WERI-Rb-1 (cell line): Measurements from ENCODE around the gene NFATC2IP.

Experiments used
- DNase-seq: peaks from one replicate; pipeline ENCODE4 v3.0.0-alpha.2; 2020
- H3K27ac ChIP-seq: fragments of 250-450 bp; sonication (Bioruptor Pico); 2 replicates; pipeline ENCODE4 v1.5.1; 2020; ENCODE audit warnings: mild to moderate bottlenecking, moderate library complexity
- H3K27me3 ChIP-seq: fragments of 250-450 bp; sonication (Bioruptor Pico); 2 replicates; pipeline ENCODE4 v1.5.1; 2021; ENCODE audit warnings: mild to moderate bottlenecking, low read depth, moderate library complexity; ENCODE audit not compliant: insufficient read depth, severe bottlenecking
- H3K36me3 ChIP-seq: fragments of 250-450 bp; sonication (Bioruptor Pico); 2 replicates; pipeline ENCODE4 v1.5.1; 2020; ENCODE audit warnings: mild to moderate bottlenecking, moderate library complexity
- H3K4me3 ChIP-seq: 2 replicates; pipeline ENCODE4 v1.5.1; 2011; ENCODE audit warnings: low read depth, mild to moderate bottlenecking, control low read depth, low read length
- H3K9me3 ChIP-seq: fragments of 250-450 bp; sonication (Bioruptor Pico); 2 replicates; pipeline ENCODE4 v1.5.1; 2021; ENCODE audit warnings: mild to moderate bottlenecking, moderate library complexity; ENCODE audit not compliant: severe bottlenecking
- CTCF ChIP-seq: IDR thresholded peaks from 2 replicates; pipeline ENCODE4 v1.5.1; 2011; ENCODE audit warnings: low read depth, mild to moderate bottlenecking, control low read depth, inconsistent platforms, low read length

The NFATC2IP gene

GRCh38 chr16:29012913-29013553 lies 62.3 kb downstream of the NFATC2IP start:
- DNase-seq: no peak
- H3K27ac ChIP-seq: no peak overlapping the region
- no peaks in the 10 kb centered on the region for H3K36me3 ChIP-seq
- H3K4me3 ChIP-seq: no peak overlapping the region
- H3K9me3 ChIP-seq: no peaks in the 10 kb centered on the region
- H3K27me3 ChIP-seq: no peaks in the 10 kb centered on the region
- TF ChIP-seq CTCF: no peak

GRCh38 chr16:29014561-29015069 lies 63.9 kb downstream of the NFATC2IP start:
- Histone ChIP-seq H3K4me3 (no peak overlapping the region), H3K27ac (peak overlapping the region; percentile 43), H3K27me3 (no peaks in the 10 kb centered on the region), H3K9me3 (no peaks in the 10 kb centered on the region), H3K36me3 (no peaks in the 10 kb centered on the region)
- no peak for TF ChIP-seq CTCF
- peak; percentile 40 for DNase-seq
